SIG-M5 (cell line): ENCODE results near the gene ABCC3.

Experiments
- DNase-seq: peaks from one replicate; lab custom pipeline; 2025; lab: John Stamatoyannopoulos, UW

Gene ABCC3

GRCh38 chr17:50604513-50604912 lies 30.2 kb upstream of the ABCC3 start:
- no peak for DNase-seq

GRCh38 chr17:50605429-50605828 lies 29.3 kb upstream of the ABCC3 start:
- no peak for DNase-seq

- no peak for DNase-seq
These were observed 27.0 kb upstream of the ABCC3 start for GRCh38 chr17:50607522-50608175.

GRCh38 chr17:50608700-50609379 lies 25.8 kb upstream of the ABCC3 start:
- DNase-seq = no peak

- DNase-seq = no peak
These were observed 25.2 kb upstream of the ABCC3 start for GRCh38 chr17:50609380-50610074.

- DNase-seq = no peak
These were observed 23.0 kb upstream of the ABCC3 start for GRCh38 chr17:50611634-50612033.

GRCh38 chr17:50612281-50612680 lies 22.4 kb upstream of the ABCC3 start:
- DNase-seq = no peak

- no peak for DNase-seq
These were observed 21.4 kb upstream of the ABCC3 start for GRCh38 chr17:50613007-50613992.

GRCh38 chr17:50614471-50615051 lies 20.1 kb upstream of the ABCC3 start:
- DNase-seq = no peak

- DNase-seq = no peak
These were observed 18.9 kb upstream of the ABCC3 start for GRCh38 chr17:50615828-50616227.

GRCh38 chr17:50618300-50618699 lies 16.4 kb upstream of the ABCC3 start:
- no peak for DNase-seq

- DNase-seq = no peak
These were observed 15.7 kb upstream of the ABCC3 start for GRCh38 chr17:50618941-50619340.

- no peak for DNase-seq
These were observed 15.2 kb upstream of the ABCC3 start for GRCh38 chr17:50619489-50619888.

- no peak for DNase-seq
These were observed 14.4 kb upstream of the ABCC3 start for GRCh38 chr17:50620237-50620636.

- no peak for DNase-seq
These were observed 13.8 kb upstream of the ABCC3 start for GRCh38 chr17:50620858-50621257.

- DNase-seq = no peak
These were observed 13.1 kb upstream of the ABCC3 start for GRCh38 chr17:50621574-50622031.

- DNase-seq = no peak
These were observed 10.3 kb upstream of the ABCC3 start for GRCh38 chr17:50624321-50624934.

GRCh38 chr17:50625032-50625871 lies 9.4 kb upstream of the ABCC3 start:
- DNase-seq = no peak

GRCh38 chr17:50626037-50626574 lies 8.6 kb upstream of the ABCC3 start:
- no peak for DNase-seq
